K562 (cell line): ENCODE measurements around the gene MTOR. TPM values are rescaled to one million over a fixed set of nuclear protein-coding genes. Genes with fewer than 3 reads are reported as not detected.

Experiments
- COPS2 ChIP-seq: fragments of 450-650 bp; conservative IDR thresholded peaks from 2 replicates; pipeline ENCODE4 v1.6.1; 2016; ENCODE audit warnings: mild to moderate bottlenecking, moderate library complexity
- GTF2A2 ChIP-seq: IDR thresholded peaks from 2 replicates; pipeline ENCODE4 v1.6.1; 2016; ENCODE audit warnings: mild to moderate bottlenecking, missing genetic modification characterization, missing compliant biosample characterization
- GTF2E2 ChIP-seq: fragments of 200-800 bp; sonication (Bioruptor generic); IDR thresholded peaks from 2 replicates; pipeline ENCODE4 v1.6.1; 2016; ENCODE audit warnings: missing genetic modification characterization, missing compliant biosample characterization
- HDAC2 ChIP-seq: fragments of 450-650 bp; IDR thresholded peaks from 2 replicates; pipeline ENCODE4 v1.6.1; 2016; ENCODE audit warnings: mild to moderate bottlenecking
- HEY1 ChIP-seq: fragments of 250-450 bp; sonication (Bioruptor Pico); IDR thresholded peaks from 2 replicates; pipeline ENCODE4 v1.5.0; 2020; ENCODE audit warnings: mild to moderate bottlenecking, moderate library complexity, borderline replicate concordance
- ILF3 ChIP-seq: fragments of 450-650 bp; IDR thresholded peaks from 2 replicates; pipeline ENCODE4 v1.6.1; 2018; ENCODE audit warnings: antibody characterized with exemption, mild to moderate bottlenecking, moderate library complexity, borderline replicate concordance
- NCOA4 ChIP-seq: fragments of 450-650 bp; IDR thresholded peaks from 2 replicates; pipeline ENCODE4 v1.6.1; 2018; ENCODE audit warnings: mild to moderate bottlenecking; ENCODE audit not compliant: partially characterized antibody
- NCOR1 ChIP-seq: fragments of 450-650 bp; IDR thresholded peaks from 2 replicates; pipeline ENCODE4 v1.6.1; 2016; ENCODE audit warnings: mild to moderate bottlenecking, moderate library complexity
- PHF8 ChIP-seq: fragments of 200-600 bp; sonication (generic); IDR thresholded peaks from 2 replicates; pipeline ENCODE4 v1.6.1; 2012; ENCODE audit warnings: mixed run types, mild to moderate bottlenecking, inconsistent platforms, low read length, moderate library complexity, borderline replicate concordance
- PTRF ChIP-seq: fragments of 450-650 bp; IDR thresholded peaks from 2 replicates; pipeline ENCODE4 v1.6.1; 2016; ENCODE audit warnings: mild to moderate bottlenecking, missing genetic modification characterization, missing compliant biosample characterization
- PURB ChIP-seq: sonication (generic); formaldehyde crosslinking; IDR thresholded peaks from 2 replicates; pipeline ENCODE4 v1.9.0; 2021; ENCODE audit warnings: low read depth, mild to moderate bottlenecking, missing genetic modification reagents
- RBM15 ChIP-seq: fragments of 200-400 bp; formaldehyde crosslinking; IDR thresholded peaks from 2 replicates; pipeline ENCODE4 v1.6.1; 2018; ENCODE audit warnings: mild to moderate bottlenecking, low read length, moderate library complexity; ENCODE audit not compliant: insufficient read depth
- RNF2 ChIP-seq: sonication (generic); IDR thresholded peaks from 2 replicates; pipeline ENCODE4 v1.6.1; 2016
- SMARCC2 ChIP-seq: fragments of 450-650 bp; IDR thresholded peaks from 2 replicates; pipeline ENCODE4 v1.6.1; 2017; ENCODE audit warnings: antibody characterized with exemption, moderate library complexity, mild to moderate bottlenecking, low read depth
- TARDBP ChIP-seq: fragments of 450-650 bp; IDR thresholded peaks from 2 replicates; pipeline ENCODE4 v1.6.1; 2016
- THRAP3 ChIP-seq: fragments of 450-650 bp; IDR thresholded peaks from 2 replicates; pipeline ENCODE4 v1.6.1; 2016; ENCODE audit warnings: mild to moderate bottlenecking, inconsistent platforms, borderline replicate concordance
- TSC22D4 ChIP-seq: fragments of 450-650 bp; IDR thresholded peaks from 2 replicates; pipeline ENCODE4 v1.6.1; 2016; ENCODE audit warnings: missing genetic modification characterization, missing biosample characterization, control low read depth
- ZKSCAN3 ChIP-seq: fragments of 250-450 bp; sonication (Bioruptor Pico); IDR thresholded peaks from 2 replicates; pipeline ENCODE4 v1.4.0; 2020
- ZNF133 ChIP-seq: fragments of 250-450 bp; sonication (Bioruptor Pico); IDR thresholded peaks from 2 replicates; pipeline ENCODE4 v1.4.0; 2020; ENCODE audit warnings: mild to moderate bottlenecking
- ZNF212 ChIP-seq: fragments of 450-650 bp; formaldehyde crosslinking; IDR thresholded peaks from 2 replicates; pipeline ENCODE4 v1.4.0; 2020; ENCODE audit warnings: mild to moderate bottlenecking
- ZNF224 ChIP-seq: sonication (generic); formaldehyde crosslinking; IDR thresholded peaks from 2 replicates; pipeline ENCODE4 v1.8.0; 2022; ENCODE audit warnings: mild to moderate bottlenecking, missing genetic modification reagents
- ZNF347 ChIP-seq: fragments of 450-650 bp; formaldehyde crosslinking; IDR thresholded peaks from 2 replicates; pipeline ENCODE4 v1.4.0; 2020; ENCODE audit warnings: low read depth, mild to moderate bottlenecking, moderate library complexity
- ZNF668 ChIP-seq: fragments of 250-450 bp; sonication (Bioruptor Pico); IDR thresholded peaks from 2 replicates; pipeline ENCODE4 v1.8.0; 2022; ENCODE audit warnings: mild to moderate bottlenecking, inconsistent platforms
- ZNF79 ChIP-seq: fragments of 250-450 bp; sonication (Bioruptor Pico); IDR thresholded peaks from 2 replicates; pipeline ENCODE4 v1.4.0; 2020; ENCODE audit warnings: low read depth, mild to moderate bottlenecking, moderate library complexity
- ZNF830 ChIP-seq: fragments of 250-450 bp; sonication (Bioruptor Pico); IDR thresholded peaks from 2 replicates; pipeline ENCODE4 v1.5.0; 2021; ENCODE audit warnings: mild to moderate bottlenecking
- ZSCAN32 ChIP-seq: fragments of 450-650 bp; formaldehyde crosslinking; IDR thresholded peaks from 2 replicates; pipeline ENCODE4 v1.4.0; 2020; ENCODE audit warnings: mild to moderate bottlenecking, moderate library complexity
- polyA plus RNA-seq, 8 experiments: library from polyadenylated mRNA; depleted of rRNA in 4 of 8; stranded (reverse) in 5 of 8; unstranded in 3 of 8; fragments of >200 nt; fragmentation: Nextera tagmentation in 2 of 8; fragmentation: Illumina TruSeq in 1 of 8; extraction: Ambion mirVana in 2 of 8; extraction: Trizol in 1 of 8; gene quantifications; 2 replicates each; pipeline versions ENCODE4 v1.2.1 to v1.2.3, GENCODE V29; 2011 to 2014; ENCODE audit warnings: inconsistent platforms in 1 of 8, missing spikeins in 1 of 8
- total RNA-seq, 7 experiments: library from RNA; depleted of rRNA in 6 of 7; stranded (reverse); fragments of >200 nt in 6 of 7; fragmentation: Illumina TruSeq in 2 of 7; extraction: Trizol in 2 of 7; gene quantifications; 2 replicates each; pipeline versions ENCODE4 v1.2.1 to v1.2.3, GENCODE V29; 2011 to 2021; ENCODE audit warnings: low replicate concordance in 1 of 7
- TF ChIP-seq, protein P1 (sequence below): IDR thresholded peaks from 2 replicates; pipeline ENCODE4 v1.6.1; 2014; ENCODE audit warnings: antibody characterized with exemption
- TF ChIP-seq, protein P2 (sequence below), 3 experiments: fragments of 200-800 bp in 1 of 3; sonication (Bioruptor generic) in 1 of 3; sonication (generic) in 1 of 3; formaldehyde crosslinking in 1 of 3; IDR thresholded peaks; 2 replicates each; pipeline versions ENCODE4 v1.6.1 to v1.8.0; 2016 to 2022; ENCODE audit warnings: mild to moderate bottlenecking in 2 of 3, missing compliant biosample characterization in 2 of 3, missing genetic modification characterization in 2 of 3, missing genetic modification reagents in 1 of 3
- TF ChIP-seq, protein P3 (sequence below): sonication (generic); formaldehyde crosslinking; IDR thresholded peaks from 2 replicates; pipeline ENCODE4 v1.8.0; 2022; ENCODE audit warnings: mild to moderate bottlenecking, missing genetic modification reagents

Gene MTOR
- total and polyA plus RNA-seq, 9 of the 15 experiments (the other 6 are each of a cell fraction or from before 2014, with no cell fraction given), result 11.4 to 71.4 (median 52.2) TPM

DNA sequence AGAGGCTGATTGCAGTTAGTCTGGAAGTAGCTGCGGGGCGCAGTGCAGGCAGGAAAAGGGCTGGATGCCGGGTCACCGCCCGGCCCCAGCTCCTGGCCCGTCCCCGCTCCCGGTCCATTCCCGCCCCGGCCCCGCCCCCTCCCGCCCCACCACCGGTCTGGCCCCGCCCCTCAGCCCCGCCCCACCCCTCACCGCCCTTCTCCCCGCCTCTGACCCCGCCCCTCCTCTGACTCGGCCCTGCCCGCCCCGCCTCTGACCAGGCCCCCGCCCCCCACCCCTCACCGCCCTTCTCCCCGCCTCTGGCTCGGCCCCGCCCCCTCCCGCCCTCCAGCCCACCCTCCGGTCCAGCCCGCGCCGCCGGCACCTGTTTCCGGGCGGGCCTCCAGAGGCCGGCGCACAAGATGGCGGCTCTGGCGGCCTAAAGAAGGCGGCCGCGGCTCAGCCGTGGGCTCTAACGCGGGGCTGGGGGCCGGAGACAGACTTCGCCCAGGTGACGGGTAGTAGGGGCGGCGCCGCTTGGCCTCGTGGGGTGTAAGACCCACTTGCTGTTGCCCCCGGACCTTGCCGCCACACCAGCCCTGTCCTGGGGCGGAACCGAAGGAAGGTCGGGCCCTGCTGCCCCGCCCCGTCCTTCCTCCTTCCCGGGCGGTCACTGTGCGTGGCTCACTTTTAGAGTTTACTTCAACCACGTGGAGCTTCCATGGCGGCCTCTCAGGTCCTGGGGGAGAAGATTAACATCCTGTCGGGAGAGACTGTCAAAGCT lies 10.7 kb upstream of the MTOR start, which contains the start of gene UBIAD1 (continued):
- TF ChIP-seq ZNF79 (CRISPR knock-in tag) (no peak), GTF2A2 (tag) (peak; percentile 83), RNF2 (peak; percentile 40; the same call in 1 of the 2 replicates), GTF2E2 (tag) (peak; percentile 96), ILF3 (no peak), ZNF668 (no peak), ZNF224 (CRISPR knock-in tag) (no peak), HEY1 (CRISPR knock-in tag) (no peak), TSC22D4 (tag) (no peak), HDAC2 (peak; percentile 91), ZNF212 (CRISPR knock-in tag) (no peak), RBM15 (no peak), ZNF133 (CRISPR knock-in tag) (no peak), THRAP3 (no peak), ZSCAN32 (no peak), TARDBP (peak; percentile 50; the same call in 1 of the 2 replicates), ZKSCAN3 (no peak), PURB (CRISPR knock-in tag) (no peak), PHF8 (peak; percentile 95), COPS2 (no peak), PTRF (tag) (no peak), ZNF830 (CRISPR knock-in tag) (0 out of 2 replicates have a peak, but pooled peaks have one; percentile 15), ZNF347 (CRISPR knock-in tag) (no peak), SMARCC2 (no peak), NCOA4 (no peak), NCOR1 (0 out of 2 replicates have a peak, but pooled peaks have one; percentile 36)
- TF ChIP-seq, protein P1, sequence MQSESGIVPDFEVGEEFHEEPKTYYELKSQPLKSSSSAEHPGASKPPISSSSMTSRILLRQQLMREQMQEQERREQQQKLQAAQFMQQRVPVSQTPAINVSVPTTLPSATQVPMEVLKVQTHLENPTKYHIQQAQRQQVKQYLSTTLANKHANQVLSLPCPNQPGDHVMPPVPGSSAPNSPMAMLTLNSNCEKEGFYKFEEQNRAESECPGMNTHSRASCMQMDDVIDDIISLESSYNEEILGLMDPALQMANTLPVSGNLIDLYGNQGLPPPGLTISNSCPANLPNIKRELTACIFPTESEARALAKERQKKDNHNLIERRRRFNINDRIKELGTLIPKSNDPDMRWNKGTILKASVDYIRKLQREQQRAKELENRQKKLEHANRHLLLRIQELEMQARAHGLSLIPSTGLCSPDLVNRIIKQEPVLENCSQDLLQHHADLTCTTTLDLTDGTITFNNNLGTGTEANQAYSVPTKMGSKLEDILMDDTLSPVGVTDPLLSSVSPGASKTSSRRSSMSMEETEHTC, result no peak
- TF ChIP-seq, protein P2, sequence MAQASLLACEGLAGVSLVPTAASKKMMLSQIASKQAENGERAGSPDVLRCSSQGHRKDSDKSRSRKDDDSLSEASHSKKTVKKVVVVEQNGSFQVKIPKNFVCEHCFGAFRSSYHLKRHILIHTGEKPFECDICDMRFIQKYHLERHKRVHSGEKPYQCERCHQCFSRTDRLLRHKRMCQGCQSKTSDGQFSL (CRISPR knock-in tag; IDR thresholded peaks at IDR 0.05), result peak; percentile 60; the same call in 1 of the 2 replicates
- TF ChIP-seq, protein P2 (tag; IDR thresholded peaks at IDR 0.05), result no peak
- TF ChIP-seq, protein P3, sequence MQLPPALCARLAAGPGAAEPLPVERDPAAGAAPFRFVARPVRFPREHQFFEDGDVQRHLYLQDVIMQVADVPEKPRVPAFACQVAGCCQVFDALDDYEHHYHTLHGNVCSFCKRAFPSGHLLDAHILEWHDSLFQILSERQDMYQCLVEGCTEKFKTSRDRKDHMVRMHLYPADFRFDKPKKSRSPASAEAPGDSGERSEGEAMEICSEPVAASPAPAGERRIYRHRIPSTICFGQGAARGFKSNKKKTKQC (CRISPR knock-in tag), result peak; percentile 72; the same call in 1 of the 2 replicates
